HL-60 (cell line): ENCODE data around the gene CLCN3.

Experiments used
- DNase-seq, 2 experiments: peaks; one replicate each; pipeline ENCODE4 v3.0.0-alpha.2; 2010 to 2020; ENCODE audit warnings: low read depth in 1 of 2, low spot score in 1 of 2
- H3K27ac ChIP-seq: fragments of 250-450 bp; sonication (Bioruptor Pico); replicated peaks from 2 replicates; pipeline ENCODE4 v1.5.1; 2020; ENCODE audit warnings: mild to moderate bottlenecking, moderate library complexity
- H3K27me3 ChIP-seq: fragments of 250-450 bp; sonication (Bioruptor Pico); 2 replicates; pipeline ENCODE4 v1.5.1; 2021; ENCODE audit warnings: mild to moderate bottlenecking, moderate library complexity; ENCODE audit not compliant: insufficient read depth, poor library complexity, severe bottlenecking
- H3K4me3 ChIP-seq: replicated peaks from 2 replicates; pipeline ENCODE4 v1.5.1; 2011; ENCODE audit warnings: mild to moderate bottlenecking, control low read depth, low read length; ENCODE audit not compliant: insufficient read depth
- CTCF ChIP-seq: IDR thresholded peaks from one replicate; pipeline ENCODE4 v1.5.1; 2011; ENCODE audit warnings: low read length, control low read depth, inconsistent platforms; ENCODE audit not compliant: insufficient read depth
- GABPA ChIP-seq: IDR thresholded peaks from 2 replicates; pipeline ENCODE4 v1.6.1; 2012; ENCODE audit warnings: low read depth
- POLR2AphosphoS5 ChIP-seq: IDR thresholded peaks from 2 replicates; pipeline ENCODE4 v1.6.1; 2012; ENCODE audit warnings: low read depth
- REST ChIP-seq: IDR thresholded peaks from 2 replicates; pipeline ENCODE4 v1.6.1; 2012; ENCODE audit warnings: low read depth; ENCODE audit not compliant: insufficient replicate concordance
- SPI1 ChIP-seq: IDR thresholded peaks from 2 replicates; pipeline ENCODE4 v1.6.1; 2012; ENCODE audit warnings: low read depth, mild to moderate bottlenecking, borderline replicate concordance

Gene CLCN3

GRCh38 chr4:169682372-169683047 lies 62.1 kb downstream of the CLCN3 start:
- no peak for TF ChIP-seq CTCF
- no peak for TF ChIP-seq SPI1
- TF ChIP-seq GABPA, result no peak
- TF ChIP-seq REST, result no peak
- TF ChIP-seq POLR2AphosphoS5, result no peak
- Histone ChIP-seq H3K27ac (no peak overlapping the region), H3K4me3 (no peak overlapping the region), H3K27me3 (no peaks in the 10 kb centered on the region)
- peak in 1 of 2 experiments; percentile 75 for DNase-seq

GRCh38 chr4:169689681-169690080 lies 69.3 kb downstream of the CLCN3 start:
- TF ChIP-seq REST (no peak), POLR2AphosphoS5 (no peak), CTCF (no peak), GABPA (no peak), SPI1 (no peak)
- no peak for DNase-seq
- Histone ChIP-seq H3K27me3 (no peaks in the 10 kb centered on the region), H3K4me3 (no peak overlapping the region), H3K27ac (no peak overlapping the region)

- TF ChIP-seq SPI1 (no peak), GABPA (no peak), CTCF (no peak), POLR2AphosphoS5 (no peak), REST (no peak)
- Histone ChIP-seq H3K27ac (no peak overlapping the region), H3K27me3 (no peaks in the 10 kb centered on the region), H3K4me3 (no peak overlapping the region)
- DNase-seq, result no peak
Observed at GRCh38 chr4:169690787-169691186, 70.4 kb downstream of the CLCN3 start.
